HG02610 (cell line): ENCODE measurements around the gene WWP2.

ENCODE experiments used
- ATAC-seq: cut with Tn5 transposase; IDR thresholded peaks from one replicate; pipeline ENCODE4 v1.9.1; 2021; ENCODE audit warnings: mild to moderate bottlenecking, moderate library complexity; ENCODE audit not compliant: unreplicated experiment

WWP2 gene

DNA sequence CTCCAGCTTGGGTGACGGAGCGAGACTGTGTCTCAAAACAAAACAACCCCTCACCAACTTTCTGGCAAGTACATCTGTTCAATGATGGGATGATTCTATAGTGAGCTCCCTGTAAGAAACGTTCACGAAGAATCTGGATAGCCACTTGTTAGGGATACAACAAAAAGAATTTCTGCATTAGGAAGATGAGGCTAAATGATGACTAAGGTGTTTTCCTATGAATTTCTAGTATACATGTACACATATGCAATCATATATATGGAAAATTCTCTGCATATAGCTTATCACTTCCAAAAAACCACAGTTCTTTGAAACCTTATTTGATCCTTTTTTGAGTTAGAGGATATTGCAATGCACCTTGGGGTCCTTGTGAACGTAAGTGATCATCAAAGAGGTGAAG lies 124.6 kb downstream of the WWP2 start:
- no peak for ATAC-seq

DNA sequence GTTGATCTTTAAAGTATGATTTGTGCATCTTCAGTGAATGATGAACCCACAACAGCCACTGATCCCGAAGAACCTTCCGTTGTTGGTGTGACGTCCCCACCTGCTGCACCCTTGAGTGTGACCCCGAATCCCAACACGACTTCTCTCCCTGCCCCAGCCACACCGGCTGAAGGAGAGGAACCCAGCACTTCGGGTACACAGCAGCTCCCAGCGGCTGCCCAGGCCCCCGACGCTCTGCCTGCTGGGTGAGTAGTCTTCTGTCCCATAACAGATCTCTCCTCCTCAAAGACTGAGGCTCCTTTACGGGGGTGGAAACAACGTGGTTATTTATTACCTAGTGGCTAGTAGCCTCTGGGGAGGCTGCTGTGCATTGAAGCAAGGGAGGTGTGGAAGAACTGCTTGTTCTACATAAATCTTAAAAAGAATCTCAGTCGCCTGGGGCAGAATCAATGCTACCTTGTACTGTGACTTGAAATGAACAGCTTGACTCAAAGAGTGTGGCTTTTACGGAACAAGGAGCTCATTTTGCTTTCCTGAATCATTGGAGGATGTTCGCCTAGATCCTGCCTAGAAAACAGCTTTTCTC lies 126.0 kb downstream of the WWP2 start:
- no peak for ATAC-seq

DNA sequence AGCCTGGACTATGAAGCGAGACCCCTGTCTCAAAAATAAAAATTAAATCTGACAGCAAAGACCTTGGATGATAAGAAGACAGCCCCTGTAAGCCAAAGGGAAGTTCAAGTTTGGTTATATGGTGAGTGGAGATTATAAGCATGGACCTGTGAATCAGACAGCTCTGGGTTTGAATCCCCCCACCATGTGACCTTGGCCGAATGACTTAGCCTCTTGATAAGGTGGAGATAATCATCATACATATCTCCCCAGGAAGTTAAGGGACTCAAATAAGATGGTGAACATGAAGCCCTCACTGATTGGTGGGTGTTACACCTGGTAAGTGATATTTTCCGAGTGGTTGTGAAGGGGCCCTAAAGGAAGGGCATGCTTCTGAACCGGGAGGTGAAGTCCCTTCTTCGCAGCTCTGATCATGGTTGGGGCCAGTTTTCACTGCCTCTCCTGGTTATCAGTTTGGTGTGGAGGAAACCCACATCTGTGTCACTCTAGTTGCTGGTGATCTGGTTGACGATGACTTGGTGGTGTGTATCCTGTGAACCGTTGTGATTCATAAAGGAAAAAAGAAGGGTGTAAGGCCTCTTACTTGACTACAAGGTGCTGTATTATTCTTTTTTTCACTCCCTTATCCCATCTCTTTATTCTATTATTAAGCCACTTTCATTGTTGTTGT lies 127.3 kb downstream of the WWP2 start:
- no peak for ATAC-seq

DNA sequence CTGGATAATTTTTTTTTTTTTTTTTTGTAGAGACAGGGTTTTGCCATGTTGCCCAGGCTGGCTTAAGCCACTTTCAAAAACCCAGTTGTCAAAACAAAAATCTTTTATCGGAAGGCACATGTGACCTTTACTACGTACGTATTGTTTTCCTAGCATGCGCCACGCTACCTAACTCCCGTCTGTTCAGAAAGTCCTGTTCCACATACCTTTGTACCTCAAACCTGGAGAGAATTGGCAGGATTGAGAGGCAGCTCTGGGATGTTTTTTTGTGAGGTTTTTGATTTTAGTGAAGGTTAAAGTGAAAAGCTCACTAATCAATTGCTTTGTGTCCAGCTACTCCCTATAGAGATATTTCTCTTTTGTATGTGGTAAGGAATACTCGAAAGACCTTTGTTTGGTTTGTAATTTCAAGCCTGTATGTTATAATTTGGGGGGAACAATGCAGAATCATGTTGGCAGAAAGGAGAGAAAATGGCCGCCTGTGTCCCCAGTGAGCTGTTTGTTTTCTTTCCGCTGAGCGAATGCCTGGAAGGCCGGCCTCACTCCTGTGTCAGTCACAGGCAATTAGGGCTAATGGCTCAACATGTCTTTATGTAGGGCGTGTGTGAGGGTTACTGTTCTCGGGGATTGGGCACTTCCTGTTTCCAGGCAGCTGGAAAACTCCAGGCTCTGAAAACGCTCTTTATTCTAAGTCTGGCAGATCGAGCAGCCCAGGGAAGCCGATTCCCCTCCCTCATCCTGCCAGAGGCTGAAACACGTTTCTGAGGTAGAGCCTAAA lies 128.2 kb downstream of the WWP2 start:
- no peak for ATAC-seq

DNA sequence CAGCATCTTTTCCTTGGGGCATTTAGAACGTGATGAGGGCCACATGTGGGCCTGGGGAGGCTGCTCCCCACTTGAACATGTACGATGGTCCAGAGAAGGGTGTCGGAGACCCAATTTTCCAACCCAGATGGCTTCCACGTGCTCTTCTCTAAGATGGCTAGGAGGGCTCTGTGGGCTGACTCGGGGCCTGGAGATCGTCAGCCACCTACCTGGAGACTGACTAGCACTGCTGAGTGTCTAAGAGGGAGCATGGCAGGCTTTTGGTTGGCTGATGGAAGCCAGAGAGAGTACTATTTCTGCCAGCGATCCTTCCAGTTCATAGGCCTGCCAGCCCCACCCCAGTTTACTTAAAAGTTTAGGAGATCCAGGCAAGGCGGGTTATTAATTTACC lies 128.8 kb downstream of the WWP2 start:
- ATAC-seq: no peak

DNA sequence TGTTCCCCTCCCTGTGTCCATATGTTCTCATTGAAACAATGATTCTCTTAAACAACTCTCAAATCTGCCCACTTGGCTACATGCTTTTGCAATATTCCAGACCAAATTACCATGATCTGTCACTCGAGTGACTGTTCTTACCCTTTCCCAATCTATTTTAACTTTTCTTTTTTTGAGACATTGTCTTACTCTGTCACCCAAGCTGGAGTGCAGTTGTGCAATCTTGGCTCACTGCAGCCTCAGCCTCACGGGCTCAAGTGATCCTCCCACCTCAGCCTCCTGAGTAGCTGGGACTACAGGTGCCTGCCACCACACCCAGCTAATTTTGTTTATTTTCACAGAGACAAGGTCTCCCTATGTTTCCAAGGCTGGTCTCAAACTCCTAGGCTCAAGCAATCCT lies 130.2 kb downstream of the WWP2 start:
- no peak for ATAC-seq

DNA sequence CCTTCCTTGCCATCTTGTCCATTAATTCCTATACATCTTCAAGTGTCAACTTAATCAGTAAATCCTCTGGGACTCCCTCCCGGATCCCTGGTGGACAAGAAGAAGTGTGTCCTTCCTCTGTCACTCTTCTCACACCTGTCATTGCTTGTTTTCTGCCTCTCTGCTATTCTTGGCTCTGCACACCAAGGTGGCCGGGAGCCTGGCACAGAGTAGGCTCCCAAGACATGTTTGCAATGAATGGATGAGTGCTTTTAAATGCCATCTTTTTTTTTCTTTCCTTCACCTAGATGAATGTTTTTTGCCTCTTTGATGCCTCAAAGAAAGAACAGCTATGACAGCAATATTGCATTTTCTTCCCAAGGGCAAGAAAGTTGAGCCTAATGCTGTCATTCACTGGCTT lies 131.0 kb downstream of the WWP2 start:
- no peak for ATAC-seq

DNA sequence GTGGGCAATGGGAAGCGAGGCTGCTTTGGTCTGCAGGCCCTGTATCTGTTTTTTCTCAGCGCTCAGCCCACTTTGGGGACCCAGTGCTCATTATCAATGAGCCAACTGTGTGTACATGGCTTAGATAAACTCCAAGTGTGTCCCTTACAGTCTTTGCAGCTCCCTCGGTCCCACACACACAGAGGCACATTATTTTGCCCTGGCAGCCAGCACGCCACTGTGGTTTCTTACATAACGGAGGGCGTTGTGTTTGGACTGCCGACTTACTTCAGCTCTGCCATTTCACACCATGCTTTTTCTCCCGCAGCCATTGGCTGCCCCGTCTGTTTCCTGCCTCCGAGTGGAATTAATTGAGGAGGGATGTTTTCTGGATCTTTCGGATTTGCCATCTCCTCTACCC lies 132.5 kb downstream of the WWP2 start:
- no peak for ATAC-seq

DNA sequence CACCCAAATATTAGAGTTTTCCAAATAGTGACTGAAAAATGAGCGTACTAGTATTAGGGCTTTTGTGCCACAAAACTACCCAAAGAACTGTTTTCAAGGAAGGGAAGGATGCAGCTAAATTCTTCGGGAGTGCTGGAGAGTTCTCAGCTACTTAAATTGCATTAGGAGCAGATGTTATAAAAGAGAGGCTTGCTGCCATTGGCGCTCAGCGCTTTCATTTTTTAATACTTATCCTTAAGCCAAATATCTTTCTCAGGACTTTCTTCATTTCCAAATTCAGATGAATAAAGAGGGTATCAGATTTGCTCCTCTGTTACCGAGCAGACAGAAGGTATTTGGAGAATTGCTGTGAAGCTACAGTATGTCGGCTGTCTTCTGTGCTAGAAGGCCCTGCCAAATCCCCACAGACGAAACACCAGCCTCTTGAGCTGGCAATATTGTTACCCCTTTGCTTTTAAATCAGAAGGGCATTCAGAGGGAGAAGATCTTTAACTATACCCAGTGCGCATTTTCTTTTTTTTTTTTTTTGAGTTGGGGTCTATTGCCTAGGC lies 141.8 kb downstream of the WWP2 start:
- ATAC-seq: no peak

DNA sequence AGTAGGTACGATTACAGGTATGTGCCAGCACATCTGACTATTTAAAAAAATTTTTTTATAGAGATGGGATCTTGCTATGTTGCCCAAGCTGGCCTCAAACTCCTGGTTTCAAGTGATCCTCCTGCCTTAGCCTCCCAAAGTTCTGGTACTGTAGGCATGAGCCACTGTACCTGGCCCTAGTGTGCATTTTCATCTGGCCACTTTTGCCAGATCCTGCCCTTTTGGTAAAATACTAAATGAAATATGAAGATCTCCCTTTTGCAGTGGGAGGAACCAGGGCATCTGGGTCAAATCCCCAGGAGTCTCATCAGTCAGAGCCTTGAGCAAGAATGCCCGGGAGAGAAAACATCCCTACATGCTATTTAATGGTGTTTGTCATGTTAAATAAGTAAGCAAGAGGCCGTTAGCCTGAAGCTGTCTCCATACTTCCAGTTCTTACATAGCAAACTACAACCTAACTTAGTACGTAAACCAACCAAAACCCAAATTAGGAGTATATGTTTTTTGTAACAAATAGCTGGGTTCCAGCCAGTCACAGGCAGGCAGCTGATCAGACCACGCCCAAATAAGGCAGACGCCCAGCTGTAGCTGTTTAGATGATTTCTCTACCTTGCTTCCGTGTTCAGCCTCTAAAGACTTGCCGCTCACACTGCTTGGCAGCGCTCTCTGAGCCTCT lies 142.5 kb downstream of the WWP2 start:
- no peak for ATAC-seq

DNA sequence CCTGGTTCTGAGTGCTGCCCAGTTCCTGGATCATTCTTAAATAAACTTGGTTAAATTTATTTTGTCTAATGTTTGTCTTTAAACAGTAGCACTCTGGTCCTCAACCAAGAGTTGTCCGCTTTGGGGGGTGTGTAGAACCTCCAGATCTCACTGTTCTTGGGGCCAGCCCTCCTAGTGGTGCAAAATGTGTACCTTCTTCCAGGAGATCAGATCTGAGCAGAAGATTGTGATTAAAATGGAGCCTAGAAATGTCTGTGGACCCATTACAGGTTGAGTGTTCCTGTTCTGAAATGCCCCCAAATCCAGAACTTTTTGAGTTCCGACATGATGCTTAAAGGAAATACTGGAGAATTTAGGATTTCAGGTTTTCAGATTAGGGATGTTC lies 143.0 kb downstream of the WWP2 start:
- ATAC-seq: no peak

DNA sequence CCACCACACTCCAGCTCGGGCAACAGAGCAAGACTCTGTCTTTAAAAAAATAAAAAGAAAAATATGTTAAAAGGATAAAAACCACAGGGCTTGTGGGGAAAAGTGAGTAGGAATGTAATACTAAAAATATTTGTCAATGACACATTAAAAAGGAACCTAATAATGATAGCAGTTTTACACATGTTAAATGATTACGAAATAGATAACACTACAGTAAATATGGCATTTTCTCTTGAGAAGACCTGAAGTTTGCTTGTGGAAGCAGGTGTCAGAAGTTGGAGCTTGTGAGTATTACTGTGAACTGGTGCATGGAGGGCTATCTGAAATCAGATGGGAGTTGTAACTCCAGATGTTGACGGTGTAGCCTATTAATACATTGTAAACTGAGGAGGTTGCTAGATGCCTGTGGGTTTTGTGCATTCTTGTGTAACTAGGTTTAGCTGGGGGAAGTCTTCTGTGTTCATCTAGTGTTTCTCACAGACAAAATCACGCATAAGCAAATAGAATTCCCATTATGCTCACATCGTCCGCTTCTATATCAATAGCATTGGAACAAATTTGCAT lies 144.8 kb downstream of the WWP2 start:
- ATAC-seq: no peak

DNA sequence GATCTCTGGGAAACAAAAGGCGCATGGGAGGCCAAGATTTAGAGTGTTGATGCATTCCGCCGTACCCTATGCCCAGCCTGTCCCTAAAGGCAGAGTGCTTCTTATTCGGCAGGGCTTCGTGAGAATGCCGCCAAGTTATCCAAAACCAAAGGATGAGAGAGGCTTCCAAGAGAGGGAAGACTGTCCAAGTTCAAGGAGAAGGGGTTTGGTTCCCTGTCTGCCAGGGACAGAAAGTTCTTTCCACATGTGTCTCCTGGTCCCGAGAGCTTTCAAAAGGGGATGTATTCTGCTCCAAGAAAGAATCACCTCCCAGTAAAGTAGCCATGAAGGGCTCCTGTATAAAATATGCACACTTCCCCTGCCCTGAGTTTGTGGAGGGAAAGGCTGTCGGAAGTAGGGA lies 146.9 kb downstream of the WWP2 start:
- no peak for ATAC-seq

DNA sequence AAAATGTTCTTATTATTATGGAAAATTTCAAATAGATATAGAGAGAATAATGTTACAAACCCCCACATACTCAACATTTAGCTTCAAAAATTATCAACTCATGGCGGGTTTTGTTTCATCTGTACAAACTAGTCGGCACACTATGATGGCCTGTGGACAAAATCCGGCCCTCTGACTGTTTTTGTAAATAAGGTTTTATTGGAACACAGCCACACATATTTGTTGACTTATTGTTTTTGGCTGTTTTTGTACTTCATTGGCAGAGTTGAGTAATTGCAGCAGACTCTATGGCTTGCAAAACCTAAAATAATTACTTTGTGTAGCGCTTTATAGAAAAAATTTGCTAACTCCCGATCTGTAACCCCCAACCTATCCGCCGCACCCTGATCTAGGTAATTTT lies 147.6 kb downstream of the WWP2 start:
- no peak for ATAC-seq

DNA sequence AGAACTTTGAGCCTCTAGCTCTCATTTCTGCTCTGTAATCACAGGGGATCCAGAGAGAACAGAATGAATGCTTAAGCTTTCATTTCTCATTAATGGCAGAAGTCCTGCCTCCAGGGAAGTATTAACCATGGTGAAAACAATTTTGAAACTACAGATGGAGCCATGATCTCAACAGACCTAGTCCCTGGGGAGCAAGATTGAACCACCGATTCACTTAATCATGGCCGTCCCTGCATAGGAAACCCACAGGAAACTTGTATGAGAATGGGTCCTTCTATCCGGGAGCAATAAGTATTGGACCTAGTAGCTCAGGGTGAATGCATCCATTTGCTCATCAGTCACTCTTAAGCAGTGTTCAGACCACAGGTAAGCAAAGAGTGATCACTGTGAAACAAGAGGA lies 148.8 kb downstream of the WWP2 start:
- ATAC-seq: no peak

DNA sequence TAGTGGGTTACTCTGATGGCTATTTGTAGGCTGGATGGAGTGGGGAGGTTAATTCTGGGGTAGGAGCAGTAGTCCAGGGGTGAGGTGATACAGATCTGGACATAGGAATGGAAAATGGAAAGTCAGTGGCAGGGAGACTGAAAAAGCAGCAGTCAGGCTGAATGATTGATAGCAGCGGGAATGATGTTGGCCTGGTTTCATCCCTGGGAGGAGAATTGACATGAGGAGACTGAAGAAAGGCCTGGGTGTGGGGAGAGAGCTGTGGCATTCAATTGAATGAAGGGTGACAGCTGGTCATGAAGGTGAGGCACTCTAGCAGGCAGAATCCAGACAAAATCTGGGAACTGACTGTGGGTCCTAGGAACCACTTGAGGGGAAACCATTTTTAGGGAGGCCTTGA lies 154.3 kb downstream of the WWP2 start:
- ATAC-seq: no peak

DNA sequence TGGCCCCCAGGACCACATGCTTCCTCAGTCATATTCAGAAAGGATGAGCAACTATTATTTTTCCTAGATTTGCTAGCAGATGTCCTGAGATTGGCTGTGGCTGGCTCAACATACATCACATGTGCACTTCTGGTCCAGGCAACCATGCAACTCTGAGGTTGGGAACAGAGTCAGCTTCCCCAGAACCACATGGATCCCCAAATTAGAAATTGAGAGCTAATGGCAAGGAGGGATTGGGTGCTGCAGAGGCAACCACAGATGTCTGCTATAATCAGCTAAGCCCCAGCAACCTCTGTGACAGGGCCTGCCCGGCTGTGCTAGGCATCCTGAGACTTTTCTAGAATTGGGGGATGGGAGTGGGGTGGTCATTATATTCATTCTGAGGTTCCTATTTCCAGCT lies 155.2 kb downstream of the WWP2 start:
- no peak for ATAC-seq

DNA sequence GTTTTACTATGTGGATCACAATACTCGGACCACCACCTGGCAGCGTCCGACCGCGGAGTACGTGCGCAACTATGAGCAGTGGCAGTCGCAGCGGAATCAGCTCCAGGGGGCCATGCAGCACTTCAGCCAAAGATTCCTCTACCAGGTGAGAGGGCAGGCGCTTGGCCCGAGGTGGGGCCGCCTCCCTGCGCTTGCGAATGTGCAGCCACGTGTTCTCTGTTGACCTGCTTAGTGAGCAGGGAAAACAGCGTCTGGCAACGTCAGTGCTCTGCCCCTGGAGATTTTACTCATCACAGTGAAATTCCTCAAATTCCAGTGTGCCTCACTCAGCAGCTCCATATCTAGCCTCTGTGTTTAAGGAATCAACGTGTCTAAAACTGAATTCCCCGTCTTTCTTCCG lies 155.6 kb downstream of the WWP2 start:
- no peak for ATAC-seq

DNA sequence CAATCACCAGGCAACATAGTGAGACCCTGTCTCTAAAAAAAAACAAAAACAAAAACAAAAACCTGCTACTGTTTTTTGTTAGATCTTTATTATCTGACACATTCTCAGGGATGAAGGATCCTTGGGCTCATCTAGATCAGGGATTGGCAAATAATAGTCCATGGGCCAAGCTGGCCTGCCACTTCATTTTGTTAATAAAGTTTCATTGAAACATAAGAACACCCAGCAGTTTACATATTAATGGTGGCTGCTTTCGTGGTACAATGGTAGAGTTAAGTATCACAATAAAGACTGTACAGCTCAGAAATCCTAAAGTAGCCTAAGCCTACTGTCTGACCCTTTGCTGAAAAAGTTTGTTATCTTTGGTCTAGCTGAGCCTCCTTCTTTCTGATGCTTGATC lies 156.1 kb downstream of the WWP2 start:
- no peak for ATAC-seq

DNA sequence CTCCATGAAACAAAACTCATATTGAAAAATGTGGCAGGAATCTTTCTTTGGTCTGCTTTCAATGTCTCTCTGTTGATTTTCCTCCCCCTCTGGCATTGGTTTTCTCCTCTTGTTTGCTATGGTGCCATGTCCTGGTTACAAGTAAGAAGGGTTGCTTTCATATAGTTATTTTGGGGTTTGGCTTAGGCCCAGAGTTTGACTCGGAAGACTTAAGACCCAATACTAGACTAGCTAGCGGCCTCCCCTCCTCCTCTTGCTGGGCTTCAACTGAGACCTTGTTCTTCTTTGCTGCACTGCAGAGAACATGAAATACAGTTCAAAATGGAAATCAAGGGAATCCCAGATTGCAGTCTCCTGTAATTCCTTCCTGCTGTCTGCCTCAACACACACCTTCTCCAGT lies 159.0 kb downstream of the WWP2 start:
- ATAC-seq: no peak

DNA sequence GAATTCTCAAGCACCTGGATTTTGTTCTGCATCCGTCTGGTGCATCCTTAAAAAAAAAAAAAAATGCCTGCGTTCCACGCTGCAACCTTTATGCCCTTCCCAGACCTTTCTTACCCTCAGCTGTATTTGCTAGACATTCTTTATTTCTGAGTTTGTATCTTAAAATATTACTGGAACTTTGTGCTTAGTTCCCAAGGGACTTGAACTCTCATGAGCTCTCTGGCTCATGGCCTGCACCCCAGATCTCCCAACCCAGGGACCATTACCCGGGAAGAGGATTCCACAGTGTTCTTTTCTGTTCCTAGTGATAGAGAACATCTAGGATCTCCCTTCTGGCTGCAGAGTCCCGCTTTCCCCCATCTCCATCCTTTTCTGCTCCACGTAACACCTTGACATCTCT lies 160.1 kb downstream of the WWP2 start:
- ATAC-seq: no peak
